GM21447 (cell line): Measurements from ENCODE around the gene CCDC18.
A peak's percentile ranks its signal among the peaks of the same experiment; 100 is the strongest.
"Not testable (repeated sequence)": the region's sequence is repeated elsewhere in the genome, so short reads cannot be mapped to it uniquely, and the experiment has no call there.

Experiments
- ATAC-seq: cut with Tn5 transposase; IDR thresholded peaks from one replicate; pipeline ENCODE4 v1.9.1; 2021; ENCODE audit not compliant: unreplicated experiment

The CCDC18 gene

GRCh38 chr1:93170141-93170678 is 10.3 kb upstream of the CCDC18 start:
- ATAC-seq = not testable (repeated sequence)

GRCh38 chr1:93171549-93172034 is 8.9 kb upstream of the CCDC18 start:
- no peak for ATAC-seq

- no peak for ATAC-seq
These were observed 7.7 kb upstream of the CCDC18 start for GRCh38 chr1:93172778-93173177.

GRCh38 chr1:93174638-93175037 is 5.9 kb upstream of the CCDC18 start:
- not testable (repeated sequence) for ATAC-seq

GRCh38 chr1:93177991-93178390 is 2.5 kb upstream of the CCDC18 start:
- no peak for ATAC-seq

GRCh38 chr1:93178418-93178817 is 2.1 kb upstream of the CCDC18 start:
- no peak for ATAC-seq

- peak; percentile 83 for ATAC-seq
These were observed 420 bp upstream of the CCDC18 start, which contains the start of gene TMED5 for GRCh38 chr1:93179886-93180722. TMED5 (minus strand) TSS chr1:93180413; CDS start chr1:93180242, 171 bp downstream.

- peak; percentile 68 for ATAC-seq
These were observed 6.1 kb downstream of the CCDC18 start for GRCh38 chr1:93186667-93187066.

GRCh38 chr1:93190432-93190831 is 9.9 kb downstream of the CCDC18 start:
- no peak for ATAC-seq

GRCh38 chr1:93194231-93194990 is 13.9 kb downstream of the CCDC18 start:
- no peak for ATAC-seq

- ATAC-seq = no peak
These were observed 16.1 kb downstream of the CCDC18 start for GRCh38 chr1:93196591-93196990.

GRCh38 chr1:93199150-93199549 is 18.6 kb downstream of the CCDC18 start:
- ATAC-seq = no peak

- ATAC-seq = no peak
These were observed 19.6 kb downstream of the CCDC18 start for GRCh38 chr1:93200086-93200620.

GRCh38 chr1:93200714-93201113 is 20.2 kb downstream of the CCDC18 start:
- ATAC-seq = no peak

GRCh38 chr1:93205892-93206566 is 25.5 kb downstream of the CCDC18 start:
- no peak for ATAC-seq

- ATAC-seq = no peak
These were observed 26.0 kb downstream of the CCDC18 start for GRCh38 chr1:93206567-93206954.

GRCh38 chr1:93207211-93207610 is 26.7 kb downstream of the CCDC18 start:
- ATAC-seq = no peak

- ATAC-seq = no peak
These were observed 34.8 kb downstream of the CCDC18 start for GRCh38 chr1:93215322-93215721.

- no peak for ATAC-seq
These were observed 38.9 kb downstream of the CCDC18 start for GRCh38 chr1:93219443-93219842.

GRCh38 chr1:93220716-93221115 is 40.2 kb downstream of the CCDC18 start:
- not testable (repeated sequence) for ATAC-seq

- no peak for ATAC-seq
These were observed 41.4 kb downstream of the CCDC18 start for GRCh38 chr1:93221913-93222312.
